K562 (cell line): Measurements from ENCODE around the gene DNMT3L. TPM values are rescaled to one million over a fixed set of nuclear protein-coding genes. Genes with fewer than 3 reads are reported as not detected.

Source experiments
- ATAC-seq: fragments of 200-7000 bp; cut with Tn5 transposase; 3 replicates; pipeline ENCODE4 v1.9.1; 2020; ENCODE audit warnings: moderate library complexity
- BruUV-seq: library from RNA; stranded (reverse); fragments of 400-500 nt; replicated peaks from 2 replicates; lab custom pipeline; 2021; lab: Mats Ljungman, UMichigan
- CTCF ChIA-PET: fragments of 300-600 bp; formaldehyde crosslinking; extraction: SDS; loops from one replicate; lab custom pipeline; 2021; ENCODE audit warnings: low intra/inter-chr PET ratio; lab: Yijun Ruan, JAX
- POLR2A ChIA-PET: fragments of 300-600, 350-650 bp; sonication (Branson Sonifier 250); formaldehyde crosslinking; extraction: SDS; loops from one replicate; lab custom pipeline; 2021; ENCODE audit warnings: antibody characterized with exemption, inconsistent platforms; lab: Yijun Ruan, JAX
- DNase-seq, 4 experiments: peaks; one replicate each; pipeline versions ENCODE4 v3.0.0 to v3.0.0-alpha.2; 2011 to 2018; ENCODE audit warnings: low spot score in 3 of 4, mixed read lengths in 3 of 4; ENCODE audit errors: extremely low read depth in 1 of 4
- FAIRE-seq: peaks from 2 replicates; lab custom pipeline; 2011; peaks lifted over from hg19 to GRCh38; lab: Jason Lieb, UNC
- H2AFZ ChIP-seq: 2 replicates; pipeline ENCODE4 v1.6.0; 2011; ENCODE audit warnings: low read depth, low read length, control low read depth, inconsistent platforms
- H3K27ac ChIP-seq: fragments of 200-600 bp; 3 replicates; pipeline ENCODE4 v1.8.0; 2011; ENCODE audit warnings: low read depth, mild to moderate bottlenecking, control low read depth, inconsistent platforms, low read length, moderate library complexity, mixed read lengths; ENCODE audit errors: extremely low read depth
- H3K27me3 ChIP-seq, 2 experiments: fragments of 300-600 bp in 1 of 2; 2 replicates in 1 of 2; 3 replicates in 1 of 2; pipeline versions ENCODE4 v1.6.0 to v1.8.0; 2011; ENCODE audit warnings: inconsistent platforms in 2 of 2, low read length in 2 of 2, mild to moderate bottlenecking in 1 of 2, mixed read lengths in 1 of 2, moderate library complexity in 1 of 2; ENCODE audit not compliant: control insufficient read depth in 2 of 2, insufficient read depth in 2 of 2
- H3K36me3 ChIP-seq: fragments of 300-600 bp; 3 replicates; pipeline ENCODE4 v1.8.0; 2011; ENCODE audit warnings: mild to moderate bottlenecking, low read length, inconsistent platforms; ENCODE audit not compliant: control insufficient read depth, insufficient read depth
- H3K4me1 ChIP-seq, 2 experiments: fragments of 200-600 bp in 1 of 2; replicated peaks in 1 of 2; 2 replicates in 1 of 2; 3 replicates in 1 of 2; pipeline versions ENCODE4 v1.5.1 to v1.8.0; 2011; ENCODE audit warnings: inconsistent platforms in 2 of 2, low read length in 2 of 2, mild to moderate bottlenecking in 1 of 2, mixed read lengths in 1 of 2, moderate library complexity in 1 of 2; ENCODE audit not compliant: control insufficient read depth in 2 of 2, insufficient read depth in 2 of 2
- H3K4me2 ChIP-seq: 2 replicates; pipeline ENCODE4 v1.6.1; 2011; ENCODE audit warnings: low read length, control low read depth, inconsistent platforms, mixed read lengths; ENCODE audit not compliant: insufficient read depth
- H3K4me3 ChIP-seq: fragments of 200-600 bp; sonication (generic), shearing (Covaris generic); 2 replicates; pipeline ENCODE4 v1.5.1; 2016; ENCODE audit warnings: control low read depth, inconsistent platforms
- H3K79me2 ChIP-seq: fragments of 200-600 bp; 3 replicates; pipeline ENCODE4 v1.8.0; 2011; ENCODE audit warnings: low read length, inconsistent platforms; ENCODE audit not compliant: control insufficient read depth, insufficient read depth
- H3K9ac ChIP-seq, 2 experiments: 2 replicates each; pipeline versions ENCODE4 v1.6.0 to v1.6.1; 2011; ENCODE audit warnings: low read depth in 2 of 2, low read length in 2 of 2, control low read depth in 1 of 2, inconsistent platforms in 1 of 2, mild to moderate bottlenecking in 1 of 2, mixed read lengths in 1 of 2; ENCODE audit not compliant: insufficient read depth in 1 of 2
- H3K9me1 ChIP-seq: one replicate; pipeline ENCODE4 v1.6.0; 2011; ENCODE audit warnings: inconsistent platforms, mild to moderate bottlenecking, low read length, moderate library complexity; ENCODE audit not compliant: control insufficient read depth, insufficient read depth
- H3K9me3 ChIP-seq: replicated peaks from 2 replicates; pipeline ENCODE4 v1.5.1; 2011; ENCODE audit warnings: low read depth, low read length, inconsistent platforms; ENCODE audit not compliant: control insufficient read depth, insufficient read depth
- H4K20me1 ChIP-seq: replicated peaks from 2 replicates; pipeline ENCODE4 v1.6.1; 2011; ENCODE audit warnings: low read length, inconsistent platforms, mixed read lengths; ENCODE audit not compliant: control insufficient read depth, insufficient read depth
- ARHGAP35 ChIP-seq: fragments of 450-650 bp; IDR thresholded peaks from 2 replicates; pipeline ENCODE4 v1.6.1; 2018; ENCODE audit not compliant: partially characterized antibody
- NFIC ChIP-seq: fragments of 450-650 bp; IDR thresholded peaks from 2 replicates; pipeline ENCODE4 v1.6.1; 2017; ENCODE audit warnings: mild to moderate bottlenecking, inconsistent platforms
- PCBP2 ChIP-seq: fragments of 200-400 bp; formaldehyde crosslinking; IDR thresholded peaks from 2 replicates; pipeline ENCODE4 v1.6.1; 2018; ENCODE audit warnings: low read length, low read depth, mild to moderate bottlenecking, moderate library complexity; ENCODE audit not compliant: poor library complexity, severe bottlenecking
- SREBF2 ChIP-seq: sonication (generic); formaldehyde crosslinking; IDR thresholded peaks from 2 replicates; pipeline ENCODE4 v1.4.0; 2020; ENCODE audit warnings: mild to moderate bottlenecking, missing genetic modification reagents
- TBP ChIP-seq: optimal IDR thresholded peaks from 2 replicates; pipeline ENCODE3; 2011; ENCODE audit warnings: low read depth, low read length, improper control_type of control experiment
- WGBS: fragments of 100-300 bp; shearing (Covaris generic); methylation state at CpG from one replicate; pipeline ENCODE4 v1.1.6; 2016; ENCODE audit warnings: low coverage, mixed read lengths; ENCODE audit not compliant: insufficient coverage; ENCODE audit errors: missing lambda C conversion rate; 5-methylcytosine and 5-hydroxymethylcytosine counted together
- in situ Hi-C: fragments of 300-500 bp; cut with MboI; formaldehyde crosslinking; loops from 4 replicates; pipeline ENCODE4 v1.15.0; 2018; ENCODE audit warnings: inconsistent platforms, mixed read lengths
- intact Hi-C: fragments of 100-400 bp; cut with micrococcal nuclease; formaldehyde crosslinking; loops from 2 replicates; pipeline ENCODE4 v1.14.2; 2022
- polyA plus RNA-seq, 8 experiments: library from polyadenylated mRNA; depleted of rRNA in 4 of 8; stranded (reverse) in 5 of 8; unstranded in 3 of 8; fragments of >200 nt; fragmentation: Nextera tagmentation in 2 of 8; fragmentation: Illumina TruSeq in 1 of 8; extraction: Ambion mirVana in 2 of 8; extraction: Trizol in 1 of 8; gene quantifications; 2 replicates each; pipeline versions ENCODE4 v1.2.1 to v1.2.3, GENCODE V29; 2011 to 2014; ENCODE audit warnings: inconsistent platforms in 1 of 8, missing spikeins in 1 of 8
- total RNA-seq, 7 experiments: library from RNA; depleted of rRNA in 6 of 7; stranded (reverse); fragments of >200 nt in 6 of 7; fragmentation: Illumina TruSeq in 2 of 7; extraction: Trizol in 2 of 7; gene quantifications; 2 replicates each; pipeline versions ENCODE4 v1.2.1 to v1.2.3, GENCODE V29; 2011 to 2021; ENCODE audit warnings: low replicate concordance in 1 of 7
- TF ChIP-seq, protein P1 (sequence below): fragments of 250-450 bp; sonication (Bioruptor Pico); IDR thresholded peaks from 2 replicates; pipeline ENCODE4 v1.4.0; 2020; ENCODE audit warnings: mild to moderate bottlenecking, moderate library complexity
- TF ChIP-seq, protein P2 (sequence below): sonication (generic); formaldehyde crosslinking; IDR thresholded peaks from 2 replicates; pipeline ENCODE4 v1.8.0; 2022; ENCODE audit warnings: missing genetic modification reagents, mild to moderate bottlenecking, moderate library complexity, borderline replicate concordance

Gene DNMT3L
- total and polyA plus RNA-seq, 9 of the 15 experiments (the other 6 are each of a cell fraction or from before 2014, with no cell fraction given) = 0.08 TPM; not detected in 8

DNA sequence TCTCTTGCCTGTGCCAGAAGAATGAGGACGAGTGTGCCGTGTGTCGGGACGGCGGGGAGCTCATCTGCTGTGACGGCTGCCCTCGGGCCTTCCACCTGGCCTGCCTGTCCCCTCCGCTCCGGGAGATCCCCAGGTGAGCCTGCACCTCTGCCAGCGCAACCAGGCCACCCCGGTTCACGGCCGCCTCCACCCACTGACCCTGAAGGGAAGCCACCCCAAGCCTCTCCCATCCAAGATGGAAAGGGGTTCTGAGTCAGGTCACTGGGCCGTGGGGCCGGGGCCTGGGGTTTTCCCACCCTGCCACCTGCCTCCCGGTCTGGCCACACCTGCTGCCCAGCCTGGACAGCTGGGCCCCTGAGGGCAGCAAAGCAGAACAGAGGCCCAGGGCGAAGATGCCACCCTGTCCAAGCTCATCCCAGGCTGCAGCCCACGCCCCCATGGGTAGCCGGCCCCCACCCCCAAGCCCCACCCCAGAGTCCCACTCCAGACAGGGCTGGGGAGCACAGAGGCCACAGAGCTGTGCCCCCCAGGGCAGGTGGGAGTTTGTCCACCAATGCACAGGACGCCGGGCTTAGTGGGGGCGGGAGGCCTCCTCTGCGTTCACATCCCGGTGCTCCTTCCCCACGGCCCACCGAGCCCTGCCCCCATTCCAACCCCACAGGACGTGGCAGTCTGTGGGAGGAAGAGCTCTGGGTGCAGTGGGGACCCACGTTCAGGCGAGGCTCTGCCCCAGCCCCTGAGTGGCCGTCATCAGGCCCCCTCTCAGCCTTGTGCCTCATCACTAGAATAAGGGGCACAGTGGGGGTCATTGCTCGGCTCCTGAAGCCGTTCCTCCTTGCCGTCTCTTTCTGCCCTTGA, 29.6 kb upstream of the DNMT3L start:
- Histone ChIP-seq H3K27me3 (peaks cover 15 to 69% of the 10 kb centered on the region in 2 experiments; a peak in 4 of 5 replicates), H4K20me1 (peaks cover 20% of the 10 kb centered on the region), H3K79me2 (no peaks in the 10 kb centered on the region), H3K4me3 (no peak overlapping the region), H2AFZ (no peak overlapping the region), H3K4me2 (no peak overlapping the region), H3K9ac (no peak overlapping the region; a peak in 1 of 4 replicates), H3K9me3 (no peaks in the 10 kb centered on the region), H3K4me1 (peaks cover 0 to 70% of the 10 kb centered on the region in 2 experiments; a peak in 3 of 5 replicates), H3K27ac (no peak overlapping the region), H3K36me3 (no peaks in the 10 kb centered on the region), H3K9me1 (peaks cover 3% of the 10 kb centered on the region)
- BruUV-seq = no TSS peak
- TF ChIP-seq, protein P1, sequence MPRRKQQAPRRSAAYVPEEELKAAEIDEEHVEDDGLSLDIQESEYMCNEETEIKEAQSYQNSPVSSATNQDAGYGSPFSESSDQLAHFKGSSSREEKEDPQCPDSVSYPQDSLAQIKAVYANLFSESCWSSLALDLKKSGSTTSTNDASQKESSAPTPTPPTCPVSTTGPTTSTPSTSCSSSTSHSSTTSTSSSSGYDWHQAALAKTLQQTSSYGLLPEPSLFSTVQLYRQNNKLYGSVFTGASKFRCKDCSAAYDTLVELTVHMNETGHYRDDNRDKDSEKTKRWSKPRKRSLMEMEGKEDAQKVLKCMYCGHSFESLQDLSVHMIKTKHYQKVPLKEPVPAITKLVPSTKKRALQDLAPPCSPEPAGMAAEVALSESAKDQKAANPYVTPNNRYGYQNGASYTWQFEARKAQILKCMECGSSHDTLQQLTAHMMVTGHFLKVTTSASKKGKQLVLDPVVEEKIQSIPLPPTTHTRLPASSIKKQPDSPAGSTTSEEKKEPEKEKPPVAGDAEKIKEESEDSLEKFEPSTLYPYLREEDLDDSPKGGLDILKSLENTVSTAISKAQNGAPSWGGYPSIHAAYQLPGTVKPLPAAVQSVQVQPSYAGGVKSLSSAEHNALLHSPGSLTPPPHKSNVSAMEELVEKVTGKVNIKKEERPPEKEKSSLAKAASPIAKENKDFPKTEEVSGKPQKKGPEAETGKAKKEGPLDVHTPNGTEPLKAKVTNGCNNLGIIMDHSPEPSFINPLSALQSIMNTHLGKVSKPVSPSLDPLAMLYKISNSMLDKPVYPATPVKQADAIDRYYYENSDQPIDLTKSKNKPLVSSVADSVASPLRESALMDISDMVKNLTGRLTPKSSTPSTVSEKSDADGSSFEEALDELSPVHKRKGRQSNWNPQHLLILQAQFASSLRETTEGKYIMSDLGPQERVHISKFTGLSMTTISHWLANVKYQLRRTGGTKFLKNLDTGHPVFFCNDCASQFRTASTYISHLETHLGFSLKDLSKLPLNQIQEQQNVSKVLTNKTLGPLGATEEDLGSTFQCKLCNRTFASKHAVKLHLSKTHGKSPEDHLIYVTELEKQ (CRISPR knock-in tag) = no peak
- TF ChIP-seq SREBF2 (CRISPR knock-in tag) (no peak), ARHGAP35 (no peak), NFIC (no peak), TBP (no peak), PCBP2 (no peak)
- TF ChIP-seq, protein P2, sequence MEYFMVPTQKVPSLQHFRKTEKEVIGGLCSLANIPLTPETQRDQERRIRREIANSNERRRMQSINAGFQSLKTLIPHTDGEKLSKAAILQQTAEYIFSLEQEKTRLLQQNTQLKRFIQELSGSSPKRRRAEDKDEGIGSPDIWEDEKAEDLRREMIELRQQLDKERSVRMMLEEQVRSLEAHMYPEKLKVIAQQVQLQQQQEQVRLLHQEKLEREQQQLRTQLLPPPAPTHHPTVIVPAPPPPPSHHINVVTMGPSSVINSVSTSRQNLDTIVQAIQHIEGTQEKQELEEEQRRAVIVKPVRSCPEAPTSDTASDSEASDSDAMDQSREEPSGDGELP = no peak
- intact Hi-C loops (no loop called here), in situ Hi-C loops (loop anchor here (25.0 kb wide), 1 partner anchor 129 kb away; no protein-coding TSS in a partner anchor)
- ATAC-seq (no peak), FAIRE-seq (no peak), DNase-seq (no peak)
- ChIA-PET POLR2A (interaction anchor here (0.6 to 1.4 kb wide), 2 partner anchors 13 to 42 kb away, joined by 3 to 7 read pairs; no protein-coding TSS in a partner anchor), CTCF (no interaction called here)
- WGBS = 3% methylated on average over 31 of the region's 33 CpGs
